Measurements from ENCODE around the gene CHD3.

The CHD3 gene

GRCh38 chr17:7842380-7843256, 46.0 kb upstream of the CHD3 start (continued):
- TF ChIP-seq ZNF473 (tag by site-specific recombination; IDR thresholded peaks at IDR 0.05) (no peak), PRDM10 (tag by site-specific recombination; IDR thresholded peaks at IDR 0.05) (0 out of 2 replicates have a peak, but pooled peaks have one; percentile 43), KLF1 (tag by site-specific recombination; IDR thresholded peaks at IDR 0.05) (no peak), ZNF350 (tag by site-specific recombination; IDR thresholded peaks at IDR 0.05) (no peak), GLIS2 (tag by site-specific recombination; IDR thresholded peaks at IDR 0.05) (peak; percentile 96), ZNF416 (tag by site-specific recombination; IDR thresholded peaks at IDR 0.05) (no peak), ZNF670 (tag by site-specific recombination; IDR thresholded peaks at IDR 0.05; ENCODE audit: low read depth) (no peak), ZNF514 (tag by site-specific recombination; IDR thresholded peaks at IDR 0.05) (no peak), SETDB1 (IDR thresholded peaks at IDR 0.05; ENCODE audit: insufficient read length, low read length) (no peak), ZEB2 (tag by site-specific recombination; IDR thresholded peaks at IDR 0.05) (peak; percentile 71), ELK4 (IDR thresholded peaks at IDR 0.05; ENCODE audit: borderline replicate concordance, low read depth, low read length) (no peak), GLIS1 (tag by site-specific recombination; IDR thresholded peaks at IDR 0.05) (peak; percentile 91), ZFP37 (tag by site-specific recombination; IDR thresholded peaks at IDR 0.05) (peak; percentile 55; the same call in 1 of the 2 replicates), ZBTB48 (tag by site-specific recombination; IDR thresholded peaks at IDR 0.05) (peak; percentile 66), KLF10 (tag by site-specific recombination; IDR thresholded peaks at IDR 0.05) (no peak), SCRT2 (tag by site-specific recombination; IDR thresholded peaks at IDR 0.05) (peak; percentile 78), ZNF623 (tag by site-specific recombination; IDR thresholded peaks at IDR 0.05) (no peak), ZNF394 (tag by site-specific recombination; IDR thresholded peaks at IDR 0.05; ENCODE audit: borderline replicate concordance) (no peak; the same call in 1 of the 2 replicates), SP3 (tag by site-specific recombination; IDR thresholded peaks at IDR 0.05) (peak; percentile 67), ZNF354C (tag by site-specific recombination; IDR thresholded peaks at IDR 0.05; ENCODE audit: borderline replicate concordance, low read depth) (no peak), INSM2 (tag by site-specific recombination; IDR thresholded peaks at IDR 0.05) (peak; percentile 40; the same call in 1 of the 2 replicates), ZBTB8A (tag by site-specific recombination; IDR thresholded peaks at IDR 0.05) (no peak), ZNF175 (tag by site-specific recombination; IDR thresholded peaks at IDR 0.05) (no peak), SP7 (tag by site-specific recombination; IDR thresholded peaks at IDR 0.05) (peak; percentile 73), BCL11B (tag by site-specific recombination; IDR thresholded peaks at IDR 0.05; ENCODE audit: low read depth) (peak; percentile 57), KLF8 (tag by site-specific recombination; IDR thresholded peaks at IDR 0.05) (peak; percentile 73), TSHZ1 (tag by site-specific recombination; IDR thresholded peaks at IDR 0.05; ENCODE audit: borderline replicate concordance) (no peak), ZSCAN4 (tag by site-specific recombination; IDR thresholded peaks at IDR 0.05) (0 out of 2 replicates have a peak, but pooled peaks have one; percentile 6), ZNF510 (tag by site-specific recombination; IDR thresholded peaks at IDR 0.05; ENCODE audit: insufficient replicate concordance) (no peak)
